MM.1S (cell line): Measurements from ENCODE around the gene USP12.

Source experiments
- EZH2 ChIP-seq: fragments of 300-600 bp; sonication (generic); optimal IDR thresholded peaks from 2 replicates; pipeline ENCODE3; 2017; ENCODE audit warnings: low read depth, mild to moderate bottlenecking, antibody characterized with exemption, low read length, mixed read lengths
- EZH2phosphoT487 ChIP-seq: fragments of 300-600 bp; sonication (generic); IDR thresholded peaks from 2 replicates; pipeline ENCODE4 v1.6.1; 2018; ENCODE audit warnings: antibody characterized with exemption, low read length
- TF ChIP-seq, protein P1 (sequence below): fragments of 300-600 bp; sonication (generic); IDR thresholded peaks from 2 replicates; pipeline ENCODE4 v1.5.1; 2016; ENCODE audit warnings: antibody characterized with exemption, low read length, mixed read lengths

DNA sequence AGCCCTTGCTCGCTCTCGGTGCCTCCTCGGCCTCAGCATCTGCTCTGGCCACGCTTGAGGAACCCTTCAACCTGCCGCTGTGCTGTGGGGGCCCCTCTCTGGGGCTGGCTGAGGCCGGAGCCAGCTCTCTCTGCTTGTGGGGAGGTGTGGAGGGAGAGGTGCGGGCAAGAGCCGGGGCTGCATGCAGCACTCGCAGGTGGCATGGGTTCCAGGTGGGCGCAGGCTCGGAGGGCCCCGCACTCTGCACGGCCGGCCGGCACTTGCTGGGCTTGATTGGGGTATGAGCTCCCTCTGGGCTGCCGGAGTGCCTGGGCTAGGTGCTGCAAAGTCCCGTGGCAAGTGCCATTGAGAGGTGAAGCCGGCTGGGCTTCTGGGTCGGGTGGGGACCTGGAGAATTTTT lies 48.0 kb upstream of the USP12 start:
- TF ChIP-seq, protein P1, sequence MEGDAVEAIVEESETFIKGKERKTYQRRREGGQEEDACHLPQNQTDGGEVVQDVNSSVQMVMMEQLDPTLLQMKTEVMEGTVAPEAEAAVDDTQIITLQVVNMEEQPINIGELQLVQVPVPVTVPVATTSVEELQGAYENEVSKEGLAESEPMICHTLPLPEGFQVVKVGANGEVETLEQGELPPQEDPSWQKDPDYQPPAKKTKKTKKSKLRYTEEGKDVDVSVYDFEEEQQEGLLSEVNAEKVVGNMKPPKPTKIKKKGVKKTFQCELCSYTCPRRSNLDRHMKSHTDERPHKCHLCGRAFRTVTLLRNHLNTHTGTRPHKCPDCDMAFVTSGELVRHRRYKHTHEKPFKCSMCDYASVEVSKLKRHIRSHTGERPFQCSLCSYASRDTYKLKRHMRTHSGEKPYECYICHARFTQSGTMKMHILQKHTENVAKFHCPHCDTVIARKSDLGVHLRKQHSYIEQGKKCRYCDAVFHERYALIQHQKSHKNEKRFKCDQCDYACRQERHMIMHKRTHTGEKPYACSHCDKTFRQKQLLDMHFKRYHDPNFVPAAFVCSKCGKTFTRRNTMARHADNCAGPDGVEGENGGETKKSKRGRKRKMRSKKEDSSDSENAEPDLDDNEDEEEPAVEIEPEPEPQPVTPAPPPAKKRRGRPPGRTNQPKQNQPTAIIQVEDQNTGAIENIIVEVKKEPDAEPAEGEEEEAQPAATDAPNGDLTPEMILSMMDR = no peak
- TF ChIP-seq EZH2 (no peak), EZH2phosphoT487 (no peak)
